ENCODE data around the gene SEMA4D. TPM values are rescaled to one million over a fixed set of nuclear protein-coding genes. Genes with fewer than 3 reads are reported as not detected.

SEMA4D gene
- total and polyA plus RNA-seq, 7 donors = 1.4 to 35.1 (median 4.6) TPM

- Histone ChIP-seq H3K36me3 (no peaks in the 10 kb centered on the region), H3K27me3 (no peaks in the 10 kb centered on the region), H3K27ac (peak overlapping the region in 1 of 4 donors; percentile 58), H3K4me3 (peak overlapping the region in 1 of 4 donors; percentile 78), H3K4me1 (peaks cover 0 to 20% (median 9%) of the 10 kb centered on the region in 4 donors), H3K9me3 (no peaks in the 10 kb centered on the region)
- intact Hi-C loops (cut with DNase I) = no loop called here
- TF ChIP-seq EP300 (IDR thresholded peaks at IDR 0.05) (no peak), POLR2A (IDR thresholded peaks at IDR 0.05) (no peak), POLR2AphosphoS5 (IDR thresholded peaks at IDR 0.05) (no peak)
- TF ChIP-seq, protein P1, sequence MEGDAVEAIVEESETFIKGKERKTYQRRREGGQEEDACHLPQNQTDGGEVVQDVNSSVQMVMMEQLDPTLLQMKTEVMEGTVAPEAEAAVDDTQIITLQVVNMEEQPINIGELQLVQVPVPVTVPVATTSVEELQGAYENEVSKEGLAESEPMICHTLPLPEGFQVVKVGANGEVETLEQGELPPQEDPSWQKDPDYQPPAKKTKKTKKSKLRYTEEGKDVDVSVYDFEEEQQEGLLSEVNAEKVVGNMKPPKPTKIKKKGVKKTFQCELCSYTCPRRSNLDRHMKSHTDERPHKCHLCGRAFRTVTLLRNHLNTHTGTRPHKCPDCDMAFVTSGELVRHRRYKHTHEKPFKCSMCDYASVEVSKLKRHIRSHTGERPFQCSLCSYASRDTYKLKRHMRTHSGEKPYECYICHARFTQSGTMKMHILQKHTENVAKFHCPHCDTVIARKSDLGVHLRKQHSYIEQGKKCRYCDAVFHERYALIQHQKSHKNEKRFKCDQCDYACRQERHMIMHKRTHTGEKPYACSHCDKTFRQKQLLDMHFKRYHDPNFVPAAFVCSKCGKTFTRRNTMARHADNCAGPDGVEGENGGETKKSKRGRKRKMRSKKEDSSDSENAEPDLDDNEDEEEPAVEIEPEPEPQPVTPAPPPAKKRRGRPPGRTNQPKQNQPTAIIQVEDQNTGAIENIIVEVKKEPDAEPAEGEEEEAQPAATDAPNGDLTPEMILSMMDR (IDR thresholded peaks at IDR 0.05) = no peak
- WGBS, 2 donors = 70 to 83% methylated on average over 12 of the region's 12 CpGs
- DNase-seq = no peak
Observed at GRCh38 chr9:89495824-89496560, 1.9 kb downstream of the SEMA4D start.

DNA sequence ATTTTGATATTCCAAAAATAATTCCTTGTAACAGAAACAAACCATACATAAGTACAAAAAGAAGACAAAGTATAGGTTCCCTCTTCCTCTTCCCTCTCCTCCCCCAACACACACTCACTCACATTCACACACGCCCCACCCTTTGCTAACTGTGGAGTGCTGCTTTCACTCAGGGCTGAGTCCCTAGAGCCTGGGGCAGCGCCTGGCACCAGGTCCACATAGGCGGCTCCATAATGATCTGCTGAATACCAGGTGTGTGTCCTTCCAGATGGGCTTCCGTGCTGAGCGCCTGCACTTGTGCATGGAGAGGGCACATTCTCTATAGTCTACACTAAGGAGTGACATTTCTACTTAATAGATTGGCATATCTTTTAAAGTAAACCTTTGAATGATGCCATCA is 3.7 kb downstream of the SEMA4D start:
- no peak overlapping the region for H3K27ac ChIP-seq
- intact Hi-C loops (cut with DNase I) = no loop called here

DNA sequence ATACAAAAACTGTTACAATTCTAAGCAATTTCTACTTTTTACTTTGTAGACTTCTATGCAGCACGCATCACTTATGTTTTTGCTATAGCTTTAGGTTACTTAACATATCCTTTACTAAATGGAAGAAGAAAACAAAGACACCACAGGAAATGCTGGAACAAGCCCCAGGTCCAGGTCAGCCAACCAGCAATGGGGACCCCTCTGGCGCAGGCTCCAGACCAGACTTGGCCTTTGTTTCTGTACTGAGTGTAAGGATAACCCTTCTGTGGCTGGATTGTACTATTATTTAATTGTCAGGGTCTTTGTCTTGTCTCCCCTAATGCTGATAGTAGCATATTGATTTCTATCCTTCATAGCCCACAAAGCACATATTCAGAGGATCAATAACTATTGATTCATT is 4.2 kb downstream of the SEMA4D start:
- Histone ChIP-seq H3K27ac (no peak overlapping the region), H3K27me3 (no peaks in the 10 kb centered on the region), H3K36me3 (no peaks in the 10 kb centered on the region), H3K9me3 (no peaks in the 10 kb centered on the region), H3K4me1 (peaks cover 0 to 19% (median 9%) of the 10 kb centered on the region in 4 donors), H3K4me3 (no peak overlapping the region)
- intact Hi-C loops (cut with DNase I) = no loop called here
- TF ChIP-seq EP300 (IDR thresholded peaks at IDR 0.05) = no peak
- TF ChIP-seq, protein P1 (IDR thresholded peaks at IDR 0.05) = no peak
- TF ChIP-seq POLR2A (IDR thresholded peaks at IDR 0.05) = no peak
- TF ChIP-seq POLR2AphosphoS5 (IDR thresholded peaks at IDR 0.05) = no peak
- DNase-seq = no peak
- WGBS, 2 donors = 78 to 85% methylated on average over 2 of the region's 2 CpGs

More for the DNA sequence above, 3.7 kb downstream of the SEMA4D start:
- H3K4me1 ChIP-seq = peaks cover 0 to 20% (median 9%) of the 10 kb centered on the region in 4 donors
- WGBS, 2 donors = 59 to 69% methylated on average over 5 of the region's 5 CpGs
- no peaks in the 10 kb centered on the region for H3K27me3 ChIP-seq
- TF ChIP-seq POLR2A (IDR thresholded peaks at IDR 0.05) = no peak
- TF ChIP-seq EP300 (IDR thresholded peaks at IDR 0.05) = no peak
- TF ChIP-seq, protein P1 (IDR thresholded peaks at IDR 0.05) = no peak
- TF ChIP-seq POLR2AphosphoS5 (IDR thresholded peaks at IDR 0.05) = no peak
- no peak for DNase-seq
- no peaks in the 10 kb centered on the region for H3K9me3 ChIP-seq
- H3K4me3 ChIP-seq = no peak overlapping the region
- H3K36me3 ChIP-seq = no peaks in the 10 kb centered on the region

- Histone ChIP-seq H3K4me1 (peaks cover 0 to 15% (median 8%) of the 10 kb centered on the region in 4 donors), H3K27ac (no peak overlapping the region), H3K27me3 (no peaks in the 10 kb centered on the region), H3K4me3 (no peak overlapping the region), H3K9me3 (no peaks in the 10 kb centered on the region), H3K36me3 (no peaks in the 10 kb centered on the region)
- intact Hi-C loops (cut with DNase I) = no loop called here
- WGBS, 2 donors = 75 to 86% methylated on average over 6 of the region's 6 CpGs
- no peak for DNase-seq
- TF ChIP-seq, protein P1 (IDR thresholded peaks at IDR 0.05) = no peak
- no peak for TF ChIP-seq POLR2A (IDR thresholded peaks at IDR 0.05)
- no peak for TF ChIP-seq POLR2AphosphoS5 (IDR thresholded peaks at IDR 0.05)
- no peak for TF ChIP-seq EP300 (IDR thresholded peaks at IDR 0.05)
Observed at GRCh38 chr9:89493181-89493580, 4.7 kb downstream of the SEMA4D start.
